NCI-H748 (cell line): ENCODE data around the gene LY6G6C.
"Not testable (repeated sequence)": the region's sequence is repeated elsewhere in the genome, so short reads cannot be mapped to it uniquely, and the experiment has no call there.

Experiments
- DNase-seq: peaks from one replicate; lab custom pipeline; 2025; ENCODE audit not compliant: unreplicated experiment; lab: John Stamatoyannopoulos, UW

LY6G6C gene

GRCh38 chr6:31709157-31709556 is 12.4 kb downstream of the LY6G6C start:
- DNase-seq, result not testable (repeated sequence)

- DNase-seq, result no peak
Measured at GRCh38 chr6:31708224-31708623, 13.3 kb downstream of the LY6G6C start.

- no peak for DNase-seq
Measured at GRCh38 chr6:31707701-31708100, 13.8 kb downstream of the LY6G6C start.

- no peak for DNase-seq
Measured at GRCh38 chr6:31706599-31706998, 14.9 kb downstream of the LY6G6C start, which contains the start of gene LY6G6F. Gene LY6G6F, plus strand, starts transcription at chr6:31706866. Its CDS starts 41 bp downstream, at chr6:31706907.

GRCh38 chr6:31705931-31706330 is 15.6 kb downstream of the LY6G6C start:
- DNase-seq, result no peak

- peak; percentile 99 for DNase-seq
Measured at GRCh38 chr6:31702819-31703716, 18.5 kb downstream of the LY6G6C start, which contains the start of gene ABHD16A. Gene ABHD16A, minus strand, starts transcription at chr6:31703324. Its CDS starts 43 bp downstream, at chr6:31703281.

GRCh38 chr6:31702405-31702818 is 19.1 kb downstream of the LY6G6C start:
- peak; percentile 56 for DNase-seq

- peak; percentile 77 for DNase-seq
Measured at GRCh38 chr6:31701666-31702404, 19.7 kb downstream of the LY6G6C start.

- DNase-seq, result no peak
Measured at GRCh38 chr6:31700740-31701401, 20.7 kb downstream of the LY6G6C start.

GRCh38 chr6:31697555-31697954 is 24.0 kb downstream of the LY6G6C start:
- DNase-seq, result no peak

GRCh38 chr6:31693535-31693934 is 28.0 kb downstream of the LY6G6C start:
- DNase-seq, result no peak

- no peak for DNase-seq
Measured at GRCh38 chr6:31692886-31693285, 28.7 kb downstream of the LY6G6C start.

GRCh38 chr6:31692353-31692752 is 29.2 kb downstream of the LY6G6C start:
- DNase-seq, result no peak

GRCh38 chr6:31691564-31692108 is 29.9 kb downstream of the LY6G6C start:
- DNase-seq, result no peak

- no peak for DNase-seq
Measured at GRCh38 chr6:31691078-31691463, 30.5 kb downstream of the LY6G6C start.

GRCh38 chr6:31690231-31691077 is 31.1 kb downstream of the LY6G6C start:
- no peak for DNase-seq

GRCh38 chr6:31689249-31690110 is 32.1 kb downstream of the LY6G6C start:
- DNase-seq, result no peak

- no peak for DNase-seq
Measured at GRCh38 chr6:31687860-31688693, 33.5 kb downstream of the LY6G6C start.
